Measurements from ENCODE around the gene TES. TPM values are rescaled to one million over a fixed set of nuclear protein-coding genes. Genes with fewer than 3 reads are reported as not detected.

The TES gene
- total and polyA plus RNA-seq, 2 donors = 159 to 207 TPM

- Histone ChIP-seq H3K4me3 (ENCODE audit: low read depth, low read length) (no peak overlapping the region), H3K36me3 (ENCODE audit: insufficient read depth) (no peaks in the 10 kb centered on the region), H3K4me1 (ENCODE audit: insufficient read depth) (no peaks in the 10 kb centered on the region), H3K27ac (ENCODE audit: low read depth) (peak overlapping the region; percentile 18)
- no peak for DNase-seq (ENCODE audit: extremely low spot score)
Measured at GRCh38 chr7:116219288-116219687, 8.9 kb downstream of the TES start.

GRCh38 chr7:116219834-116220233 lies 9.5 kb downstream of the TES start:
- H3K27ac ChIP-seq (ENCODE audit: low read depth) = no peak overlapping the region
- no peak for DNase-seq (ENCODE audit: extremely low spot score)

GRCh38 chr7:116222501-116222900 lies 12.2 kb downstream of the TES start:
- Histone ChIP-seq H3K27ac (ENCODE audit: low read depth) (no peak overlapping the region), H3K4me3 (ENCODE audit: low read depth, low read length) (no peak overlapping the region), H3K36me3 (ENCODE audit: insufficient read depth) (no peaks in the 10 kb centered on the region), H3K4me1 (ENCODE audit: insufficient read depth) (no peaks in the 10 kb centered on the region)
- 38% methylated on average over 5 of the region's 5 CpGs for WGBS
- DNase-seq (ENCODE audit: extremely low spot score) = no peak

More at GRCh38 chr7:116219834-116220233, 9.5 kb downstream of the TES start:
- Histone ChIP-seq H3K4me1 (ENCODE audit: insufficient read depth) (no peaks in the 10 kb centered on the region), H3K36me3 (ENCODE audit: insufficient read depth) (no peaks in the 10 kb centered on the region), H3K4me3 (ENCODE audit: low read depth, low read length) (no peak overlapping the region)
- WGBS = 83% methylated on average over 4 of the region's 4 CpGs

- Histone ChIP-seq H3K36me3 (ENCODE audit: insufficient read depth) (no peaks in the 10 kb centered on the region), H3K27ac (ENCODE audit: low read depth) (no peak overlapping the region), H3K4me1 (ENCODE audit: insufficient read depth) (no peaks in the 10 kb centered on the region), H3K4me3 (ENCODE audit: low read depth, low read length) (no peak overlapping the region)
- no peak for DNase-seq (ENCODE audit: extremely low spot score)
- 87% methylated on average over 1 of the region's 1 CpG for WGBS
Measured at GRCh38 chr7:116223588-116223987, 13.2 kb downstream of the TES start.

- DNase-seq (ENCODE audit: extremely low spot score) = no peak
- peaks cover 2% of the 10 kb centered on the region for H3K4me1 ChIP-seq (ENCODE audit: insufficient read depth)
- H3K27ac ChIP-seq (ENCODE audit: low read depth) = no peak overlapping the region
- no peak overlapping the region for H3K4me3 ChIP-seq (ENCODE audit: low read depth, low read length)
- WGBS = 63% methylated on average over 2 of the region's 2 CpGs
- no peaks in the 10 kb centered on the region for H3K36me3 ChIP-seq (ENCODE audit: insufficient read depth)
Measured at GRCh38 chr7:116224492-116225098, 14.3 kb downstream of the TES start.

- no peaks in the 10 kb centered on the region for H3K36me3 ChIP-seq (ENCODE audit: insufficient read depth)
- no peak overlapping the region for H3K4me3 ChIP-seq (ENCODE audit: low read depth, low read length)
- H3K27ac ChIP-seq (ENCODE audit: low read depth) = no peak overlapping the region
- no peak for DNase-seq (ENCODE audit: extremely low spot score)
- peaks cover 2% of the 10 kb centered on the region for H3K4me1 ChIP-seq (ENCODE audit: insufficient read depth)
Measured at GRCh38 chr7:116225860-116226259, 15.5 kb downstream of the TES start.

- WGBS = 83% methylated on average over 2 of the region's 2 CpGs
- no peak overlapping the region for H3K4me3 ChIP-seq (ENCODE audit: low read depth, low read length)
- no peak for DNase-seq (ENCODE audit: extremely low spot score)
- no peaks in the 10 kb centered on the region for H3K36me3 ChIP-seq (ENCODE audit: insufficient read depth)
- peak overlapping the region; percentile 45 for H3K27ac ChIP-seq (ENCODE audit: low read depth)
- peaks cover 2% of the 10 kb centered on the region for H3K4me1 ChIP-seq (ENCODE audit: insufficient read depth)
Measured at GRCh38 chr7:116226664-116227063, 16.3 kb downstream of the TES start.

- no peak for DNase-seq (ENCODE audit: extremely low spot score)
- 51% methylated on average over 2 of the region's 2 CpGs for WGBS
- Histone ChIP-seq H3K36me3 (ENCODE audit: insufficient read depth) (no peaks in the 10 kb centered on the region), H3K4me3 (ENCODE audit: low read depth, low read length) (no peak overlapping the region), H3K4me1 (ENCODE audit: insufficient read depth) (peaks cover 2% of the 10 kb centered on the region), H3K27ac (ENCODE audit: low read depth) (no peak overlapping the region)
Measured at GRCh38 chr7:116227678-116228239, 17.4 kb downstream of the TES start.

GRCh38 chr7:116228241-116228640 lies 17.9 kb downstream of the TES start:
- DNase-seq (ENCODE audit: extremely low spot score) = no peak
- no peak overlapping the region for H3K4me3 ChIP-seq (ENCODE audit: low read depth, low read length)
- 34% methylated on average over 5 of the region's 5 CpGs for WGBS
- H3K36me3 ChIP-seq (ENCODE audit: insufficient read depth) = no peaks in the 10 kb centered on the region
- H3K27ac ChIP-seq (ENCODE audit: low read depth) = no peak overlapping the region
- H3K4me1 ChIP-seq (ENCODE audit: insufficient read depth) = peaks cover 2% of the 10 kb centered on the region

GRCh38 chr7:116229366-116229765 lies 19.0 kb downstream of the TES start:
- peaks cover 2% of the 10 kb centered on the region for H3K4me1 ChIP-seq (ENCODE audit: insufficient read depth)
- no peaks in the 10 kb centered on the region for H3K36me3 ChIP-seq (ENCODE audit: insufficient read depth)
- no peak overlapping the region for H3K27ac ChIP-seq (ENCODE audit: low read depth)
- DNase-seq (ENCODE audit: extremely low spot score) = no peak
- H3K4me3 ChIP-seq (ENCODE audit: low read depth, low read length) = no peak overlapping the region

GRCh38 chr7:116230191-116231005 lies 20.1 kb downstream of the TES start:
- no peak for DNase-seq (ENCODE audit: extremely low spot score)
- 56% methylated on average over 4 of the region's 4 CpGs for WGBS
- Histone ChIP-seq H3K36me3 (ENCODE audit: insufficient read depth) (no peaks in the 10 kb centered on the region), H3K4me1 (ENCODE audit: insufficient read depth) (peaks cover 2% of the 10 kb centered on the region), H3K27ac (ENCODE audit: low read depth) (peak overlapping the region; percentile 49), H3K4me3 (ENCODE audit: low read depth, low read length) (no peak overlapping the region)

- DNase-seq (ENCODE audit: extremely low spot score) = no peak
- Histone ChIP-seq H3K27ac (ENCODE audit: low read depth) (no peak overlapping the region), H3K36me3 (ENCODE audit: insufficient read depth) (no peaks in the 10 kb centered on the region), H3K4me3 (ENCODE audit: low read depth, low read length) (no peak overlapping the region), H3K4me1 (ENCODE audit: insufficient read depth) (peaks cover 2% of the 10 kb centered on the region)
- WGBS = 98% methylated on average over 2 of the region's 2 CpGs
Measured at GRCh38 chr7:116231543-116231942, 21.2 kb downstream of the TES start.

- H3K4me1 ChIP-seq (ENCODE audit: insufficient read depth) = peaks cover 2% of the 10 kb centered on the region
- peaks cover 2% of the 10 kb centered on the region for H3K36me3 ChIP-seq (ENCODE audit: insufficient read depth)
- no peak for DNase-seq (ENCODE audit: extremely low spot score)
- WGBS = 12% methylated on average over 1 of the region's 1 CpG
- H3K4me3 ChIP-seq (ENCODE audit: low read depth, low read length) = no peak overlapping the region
- H3K27ac ChIP-seq (ENCODE audit: low read depth) = no peak overlapping the region
Measured at GRCh38 chr7:116231949-116232348, 21.6 kb downstream of the TES start.

GRCh38 chr7:116232350-116232749 lies 22.0 kb downstream of the TES start:
- Histone ChIP-seq H3K4me3 (ENCODE audit: low read depth, low read length) (no peak overlapping the region), H3K36me3 (ENCODE audit: insufficient read depth) (peaks cover 3% of the 10 kb centered on the region), H3K27ac (ENCODE audit: low read depth) (no peak overlapping the region), H3K4me1 (ENCODE audit: insufficient read depth) (peaks cover 2% of the 10 kb centered on the region)
- no peak for DNase-seq (ENCODE audit: extremely low spot score)
